GM21526 (cell line): ENCODE results near the gene SPN.
"Not testable (repeated sequence)": the region's sequence is repeated elsewhere in the genome, so short reads cannot be mapped to it uniquely, and the experiment has no call there.

ENCODE experiments used
- ATAC-seq: cut with Tn5 transposase; IDR thresholded peaks from one replicate; pipeline ENCODE4 v1.9.1; 2021; ENCODE audit warnings: moderate library complexity; ENCODE audit not compliant: unreplicated experiment, low FRiP score

SPN gene

GRCh38 chr16:29644973-29645693, 17.9 kb upstream of the SPN start:
- ATAC-seq: no peak

- ATAC-seq: no peak
Observed at GRCh38 chr16:29645694-29646187, 17.3 kb upstream of the SPN start.

- ATAC-seq: no peak
Observed at GRCh38 chr16:29646947-29647346, 16.1 kb upstream of the SPN start.

- no peak for ATAC-seq
Observed at GRCh38 chr16:29649588-29650494, 13.2 kb upstream of the SPN start.

- no peak for ATAC-seq
Observed at GRCh38 chr16:29650771-29651170, 12.3 kb upstream of the SPN start.

GRCh38 chr16:29651774-29652349, 11.2 kb upstream of the SPN start:
- ATAC-seq: no peak

GRCh38 chr16:29653471-29653870, 9.6 kb upstream of the SPN start:
- no peak for ATAC-seq

- not testable (repeated sequence) for ATAC-seq
Observed at GRCh38 chr16:29653890-29654289, 9.2 kb upstream of the SPN start.

- no peak for ATAC-seq
Observed at GRCh38 chr16:29656688-29657523, 6.1 kb upstream of the SPN start.

GRCh38 chr16:29658705-29659104, 4.3 kb upstream of the SPN start:
- ATAC-seq: no peak

- ATAC-seq: no peak
Observed at GRCh38 chr16:29662000-29662728, 883 bp upstream of the SPN start.

- ATAC-seq: no peak
Observed at GRCh38 chr16:29662729-29663015, 375 bp upstream of the SPN start.

GRCh38 chr16:29663807-29664090, 702 bp downstream of the SPN start:
- no peak for ATAC-seq

- no peak for ATAC-seq
Observed at GRCh38 chr16:29664091-29664921, 1.3 kb downstream of the SPN start.

GRCh38 chr16:29665294-29666077, 2.4 kb downstream of the SPN start:
- no peak for ATAC-seq

GRCh38 chr16:29667322-29667610, 4.2 kb downstream of the SPN start:
- not testable (repeated sequence) for ATAC-seq

GRCh38 chr16:29667755-29668154, 4.7 kb downstream of the SPN start:
- no peak for ATAC-seq

GRCh38 chr16:29668267-29668666, 5.2 kb downstream of the SPN start:
- ATAC-seq: no peak

- no peak for ATAC-seq
Observed at GRCh38 chr16:29673501-29673900, 10.5 kb downstream of the SPN start.
